Spleen (tissue), 7 donors: ENCODE results near the gene C1QTNF5.

Experiments
- CTCF ChIP-seq, 11 experiments: fragments of 200-600 bp in 7 of 11; fragments of 450-650 bp in 4 of 11; sonication (generic) in 4 of 11; IDR thresholded peaks in 8 of 11; conservative IDR thresholded peaks in 3 of 11; 1 replicate in 7 of 11; 2 replicates in 4 of 11; pipeline versions ENCODE4 v1.4.0 to v1.8.0; 2016 to 2021; ENCODE audit warnings: antibody characterized with exemption in 11 of 11, inconsistent platforms in 4 of 11, mild to moderate bottlenecking in 1 of 11
- POLR2A ChIP-seq, 3 donors: fragments of 450-650 bp; IDR thresholded peaks; one replicate each; pipeline ENCODE4 v1.5.1; 2017; ENCODE audit warnings: antibody characterized with exemption in 3 of 3, mild to moderate bottlenecking in 1 of 3
- POLR2AphosphoS5 ChIP-seq, 3 donors: sonication (generic); formaldehyde crosslinking; IDR thresholded peaks; one replicate each; pipeline ENCODE4 v1.5.1; 2017; ENCODE audit warnings: antibody characterized with exemption in 3 of 3
- donor health status: DM: no; HTN: no; CAD: no; lungs with moderate emphysema.
- donor health status: DM: no; HTN: no; CAD: no.
- donor health status: DM: no; HTN: no; CAD: no.

GRCh38 chr11:119371067-119371601 lies 30.5 kb upstream of the C1QTNF5 start:
- TF ChIP-seq CTCF (IDR thresholded peaks at IDR 0.05 in 8 of 11, conservative IDR thresholded peaks at IDR 0.05 in 3 of 11) (no peak), POLR2A (IDR thresholded peaks at IDR 0.05) (no peak), POLR2AphosphoS5 (IDR thresholded peaks at IDR 0.05) (no peak)
